AG10803 (cell line): ENCODE results near the gene SLX4IP.
"Not testable (repeated sequence)": the region's sequence is repeated elsewhere in the genome, so short reads cannot be mapped to it uniquely, and the experiment has no call there.

Experiments used
- DNase-seq: peaks from one replicate; pipeline ENCODE4 v3.0.0; 2010; ENCODE audit warnings: low read depth
- H3K4me3 ChIP-seq: 2 replicates; pipeline ENCODE4 v1.5.1; 2011; ENCODE audit warnings: mild to moderate bottlenecking, low read length, control low read depth
- TF ChIP-seq, protein P1 (sequence below): conservative IDR thresholded peaks from 2 replicates; pipeline ENCODE4 v1.5.1; 2011; ENCODE audit warnings: mild to moderate bottlenecking, low read length, control low read depth, inconsistent platforms

SLX4IP gene

DNA sequence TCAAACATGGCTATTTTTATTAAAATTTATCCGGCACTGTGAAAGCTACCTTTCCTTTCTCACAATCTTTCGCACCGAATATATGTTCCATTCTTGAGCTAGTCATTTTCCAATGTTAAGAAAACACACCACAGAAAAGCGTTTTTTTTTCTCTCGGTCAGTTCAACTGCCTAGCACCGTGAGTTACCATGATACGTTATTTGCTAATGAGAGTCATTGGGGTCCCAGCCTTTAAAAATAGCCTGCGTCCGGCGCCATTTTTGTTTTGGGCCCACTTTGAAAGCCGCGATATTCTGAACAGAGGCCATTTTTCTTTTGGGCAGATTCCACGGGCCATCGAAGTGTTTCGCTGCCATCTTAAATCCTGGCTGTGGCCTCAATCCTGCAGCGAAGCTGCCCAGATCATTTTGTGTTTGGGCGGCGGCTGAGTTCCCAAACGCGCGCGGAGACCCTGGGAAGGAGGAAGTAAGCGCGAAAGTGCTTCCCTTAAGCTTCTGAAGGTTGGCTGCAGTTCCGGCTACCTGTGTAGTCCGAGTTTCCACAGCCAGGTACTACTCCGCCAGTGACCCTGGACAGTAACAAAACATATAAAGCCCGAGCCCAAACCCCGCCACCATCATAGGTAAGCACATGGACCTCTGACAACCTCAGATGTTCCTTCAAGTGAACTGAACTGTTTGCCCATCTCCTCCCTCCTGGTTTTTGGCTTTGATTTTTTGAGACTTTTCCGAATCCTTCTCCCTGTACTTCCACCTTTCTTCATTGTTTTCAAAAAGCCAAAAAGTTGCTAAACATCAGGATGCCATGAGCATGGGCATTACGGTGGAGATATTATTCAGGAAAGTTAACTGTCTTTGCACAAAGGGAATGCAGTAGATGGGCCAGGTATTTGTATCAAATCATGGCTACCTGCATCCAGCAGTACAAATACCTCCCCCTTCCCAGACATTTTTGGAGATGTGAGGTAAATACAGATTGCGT, at the start of gene SLX4IP:
Gene SLX4IP (plus strand): TSS at position 474 of the 981 bp plus-strand sequence. CDS start 22,900 bp downstream, outside the sequence.
- DNase-seq = peak; percentile 94
- TF ChIP-seq, protein P1, sequence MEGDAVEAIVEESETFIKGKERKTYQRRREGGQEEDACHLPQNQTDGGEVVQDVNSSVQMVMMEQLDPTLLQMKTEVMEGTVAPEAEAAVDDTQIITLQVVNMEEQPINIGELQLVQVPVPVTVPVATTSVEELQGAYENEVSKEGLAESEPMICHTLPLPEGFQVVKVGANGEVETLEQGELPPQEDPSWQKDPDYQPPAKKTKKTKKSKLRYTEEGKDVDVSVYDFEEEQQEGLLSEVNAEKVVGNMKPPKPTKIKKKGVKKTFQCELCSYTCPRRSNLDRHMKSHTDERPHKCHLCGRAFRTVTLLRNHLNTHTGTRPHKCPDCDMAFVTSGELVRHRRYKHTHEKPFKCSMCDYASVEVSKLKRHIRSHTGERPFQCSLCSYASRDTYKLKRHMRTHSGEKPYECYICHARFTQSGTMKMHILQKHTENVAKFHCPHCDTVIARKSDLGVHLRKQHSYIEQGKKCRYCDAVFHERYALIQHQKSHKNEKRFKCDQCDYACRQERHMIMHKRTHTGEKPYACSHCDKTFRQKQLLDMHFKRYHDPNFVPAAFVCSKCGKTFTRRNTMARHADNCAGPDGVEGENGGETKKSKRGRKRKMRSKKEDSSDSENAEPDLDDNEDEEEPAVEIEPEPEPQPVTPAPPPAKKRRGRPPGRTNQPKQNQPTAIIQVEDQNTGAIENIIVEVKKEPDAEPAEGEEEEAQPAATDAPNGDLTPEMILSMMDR = no peak
- H3K4me3 ChIP-seq = peak within 1 kb of the TSS; percentile 95

DNA sequence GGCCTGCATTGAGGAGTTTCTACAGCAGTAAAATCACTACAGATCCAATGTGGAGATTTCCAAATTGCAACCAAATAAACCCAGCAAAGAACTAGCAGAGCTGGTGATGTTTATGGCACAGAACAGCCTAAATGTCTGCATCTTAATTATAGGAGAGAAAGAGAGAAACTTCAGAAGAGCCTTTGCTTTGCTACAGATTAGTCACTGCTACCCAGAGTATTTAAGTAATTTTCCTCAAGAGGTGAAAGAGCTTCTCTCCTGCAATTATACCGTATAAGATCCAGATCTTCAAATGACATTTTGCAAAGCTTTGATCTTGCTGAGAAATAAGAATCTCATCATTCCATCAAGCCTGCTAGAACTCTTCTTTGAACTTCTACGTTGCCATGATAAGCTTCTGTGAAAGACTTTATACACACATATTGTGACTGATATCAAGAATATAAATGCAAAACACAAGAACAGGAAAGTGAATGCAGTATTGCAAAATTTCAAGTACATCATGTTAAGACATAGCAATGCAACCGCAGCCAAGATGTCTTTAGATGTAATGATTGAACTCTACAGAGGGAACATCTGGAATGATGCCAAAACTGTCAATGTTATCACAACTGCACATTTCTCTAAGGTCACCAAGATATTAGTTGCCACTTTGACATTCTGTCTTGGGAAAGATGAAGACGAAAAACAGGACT, 49.1 kb upstream of the SLX4IP start:
- TF ChIP-seq, protein P1 = no peak

DNA sequence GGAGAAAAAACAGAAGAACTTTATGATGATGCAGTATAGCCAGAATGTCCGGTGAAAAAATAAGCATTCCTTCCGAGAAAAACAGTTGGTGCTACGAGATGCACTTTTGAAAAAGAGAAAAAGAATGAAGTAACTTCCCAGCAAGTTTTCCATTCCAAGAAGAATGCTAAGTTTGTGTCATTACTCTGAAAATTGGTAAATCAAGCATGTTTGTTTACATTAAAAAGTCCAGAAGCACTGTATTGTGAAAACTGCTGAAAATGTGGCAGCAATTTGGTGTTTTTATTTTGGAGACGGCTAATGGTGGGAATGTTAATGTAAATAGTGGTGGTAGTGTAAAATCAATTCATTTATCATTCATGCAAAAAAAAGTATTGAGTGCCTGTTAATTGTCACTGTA, 47.4 kb upstream of the SLX4IP start:
- TF ChIP-seq, protein P1 = no peak
- DNase-seq = no peak
- H3K4me3 ChIP-seq = no peak overlapping the region

More for the DNA sequence above, 49.1 kb upstream of the SLX4IP start:
- no peak overlapping the region for H3K4me3 ChIP-seq
- DNase-seq = no peak

DNA sequence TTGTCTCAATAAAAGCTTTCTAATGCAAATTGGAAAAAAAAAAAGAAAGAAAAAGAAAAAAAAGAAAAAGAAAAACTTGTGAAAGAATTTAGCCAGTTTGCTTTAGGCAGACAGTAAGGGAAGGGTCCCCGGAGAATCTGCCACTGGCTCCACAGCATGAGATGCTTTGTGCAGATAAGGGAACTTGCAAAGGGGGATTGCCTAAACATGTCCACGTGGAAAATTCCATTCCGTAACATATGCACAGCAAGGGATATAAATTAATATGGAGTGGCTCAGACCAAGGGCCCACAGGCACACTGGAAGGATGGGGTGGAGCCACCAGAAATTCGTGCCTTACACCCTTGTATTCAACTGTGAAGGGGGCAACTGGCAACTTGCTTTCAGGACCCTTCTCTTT, 46.5 kb upstream of the SLX4IP start:
- no peak for DNase-seq
- TF ChIP-seq, protein P1 = no peak
- H3K4me3 ChIP-seq = no peak overlapping the region

DNA sequence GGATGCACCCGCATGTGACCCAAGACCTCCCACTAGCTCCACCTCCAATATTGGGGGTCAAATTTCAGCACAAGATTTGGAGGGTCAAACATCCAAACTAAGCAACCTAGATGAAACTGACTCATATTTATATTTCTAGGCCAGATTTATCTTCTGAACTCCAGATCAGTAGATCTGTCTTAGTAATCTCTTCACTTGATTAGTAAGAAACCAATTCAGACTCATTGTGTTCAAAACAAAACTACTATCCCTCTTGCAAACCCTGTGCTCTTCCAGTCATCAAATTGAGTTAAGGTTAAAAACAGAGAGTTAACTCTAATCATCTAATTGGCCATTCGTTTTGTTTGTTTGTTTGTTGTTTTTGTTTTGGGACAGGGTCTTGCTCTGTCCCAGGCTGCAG, 44.4 kb upstream of the SLX4IP start:
- no peak overlapping the region for H3K4me3 ChIP-seq
- TF ChIP-seq, protein P1 = no peak
- no peak for DNase-seq

DNA sequence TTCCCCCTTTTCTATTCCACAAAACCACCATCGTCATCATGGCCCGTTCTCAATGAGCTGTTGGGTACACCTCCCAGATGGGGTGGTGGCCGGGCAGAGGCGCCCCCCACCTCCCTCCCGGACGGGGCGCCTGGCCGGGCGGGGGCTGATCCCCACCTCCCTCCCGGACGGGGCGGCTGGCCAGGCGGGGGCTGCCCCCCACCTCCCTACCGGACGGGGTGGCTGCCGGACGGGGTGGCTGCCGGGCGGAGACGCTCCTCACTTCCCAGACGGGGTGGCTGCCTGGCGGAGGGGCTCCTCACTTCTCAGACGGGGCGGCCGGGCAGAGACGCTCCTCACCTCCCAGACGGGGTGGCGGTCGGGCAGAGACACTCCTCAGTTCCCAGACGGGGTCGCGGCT, 40.4 kb upstream of the SLX4IP start:
- DNase-seq, H3K4me3 ChIP-seq: not testable (repeated sequence)

DNA sequence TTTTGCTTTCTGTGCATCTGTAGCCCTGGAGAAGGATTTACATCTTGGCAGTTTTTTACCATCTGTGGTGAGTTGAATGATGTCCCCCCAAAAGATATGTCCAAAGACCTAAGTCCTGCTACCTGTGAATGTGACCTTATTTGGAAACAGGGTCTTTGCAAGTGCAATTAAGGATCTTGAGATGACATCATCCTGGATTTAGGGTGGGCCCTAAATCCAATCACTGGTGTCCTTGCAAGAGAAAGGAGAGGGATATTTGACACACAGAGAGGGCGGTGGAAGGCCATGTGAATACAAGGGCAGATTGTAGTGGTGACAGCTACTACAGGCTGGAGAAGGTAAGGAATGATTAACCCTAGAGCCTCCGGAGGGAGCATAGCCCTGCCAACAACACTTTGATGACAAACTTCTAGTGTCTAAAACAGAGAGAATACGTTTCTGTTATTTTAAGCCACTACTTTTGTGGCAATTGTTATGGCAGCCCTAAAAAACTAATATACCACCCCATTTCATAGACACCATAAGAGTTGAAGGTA, 36.2 kb upstream of the SLX4IP start:
- no peak overlapping the region for H3K4me3 ChIP-seq
- DNase-seq = no peak
- TF ChIP-seq, protein P1 = no peak
